PC-3 (cell line): ENCODE results near the gene PARK7. TPM values are rescaled to one million over a fixed set of nuclear protein-coding genes. Genes with fewer than 3 reads are reported as not detected.

ENCODE experiments used
- ATAC-seq: fragments of 200-7000 bp; cut with Tn5 transposase; 2 replicates; pipeline ENCODE4 v1.9.1; 2020; ENCODE audit warnings: mild to moderate bottlenecking, moderate library complexity
- BruUV-seq: library from RNA; stranded (reverse); fragments of 400-500 nt; replicated peaks from 2 replicates; lab custom pipeline; 2021; lab: Mats Ljungman, UMichigan
- CTCF ChIA-PET: fragments of 300-600 bp; sonication (Branson Sonifier 250); formaldehyde crosslinking; loops from one replicate; lab custom pipeline; 2022; ENCODE audit warnings: antibody characterized with exemption; lab: Charles Lee
- POLR2A ChIA-PET: fragments of 300-600 bp; sonication (Branson Sonifier 250); formaldehyde crosslinking; loops from one replicate; lab custom pipeline; 2022; ENCODE audit warnings: antibody characterized with exemption; ENCODE audit not compliant: unreplicated experiment; lab: Charles Lee
- DNase-seq: peaks from one replicate; pipeline ENCODE4 v3.0.0-alpha.2; 2015
- H2AFZ ChIP-seq: fragments of 300-600 bp; sonication (generic); 2 replicates; pipeline ENCODE4 v1.6.0; 2016; ENCODE audit warnings: antibody characterized with exemption, low read length
- H3F3A ChIP-seq: fragments of 300-600 bp; sonication (generic); one replicate; pipeline ENCODE4 v1.6.0; 2017; ENCODE audit warnings: antibody characterized with exemption, low read length, control low read depth, mild to moderate bottlenecking; ENCODE audit not compliant: unreplicated experiment
- H3K27ac ChIP-seq: fragments of 300-600 bp; sonication (generic); 2 replicates; pipeline ENCODE4 v1.5.1; 2016; ENCODE audit warnings: mild to moderate bottlenecking, low read length
- H3K27me3 ChIP-seq: fragments of 300-600 bp; sonication (generic); 2 replicates; pipeline ENCODE4 v1.6.1; 2016; ENCODE audit warnings: low read length, mixed read lengths
- H3K36me3 ChIP-seq: fragments of 300-600 bp; sonication (generic); 2 replicates; pipeline ENCODE4 v1.6.1; 2016; ENCODE audit warnings: low read depth, mixed run types, low read length, mixed read lengths
- H3K4me1 ChIP-seq: fragments of 300-600 bp; sonication (generic); 2 replicates; pipeline ENCODE4 v1.5.1; 2016; ENCODE audit warnings: low read length; ENCODE audit not compliant: insufficient read depth
- H3K4me2 ChIP-seq: fragments of 300-600 bp; sonication (generic); 2 replicates; pipeline ENCODE4 v1.6.0; 2016; ENCODE audit warnings: low read length
- H3K4me3 ChIP-seq: fragments of 300-600 bp; sonication (generic); 2 replicates; pipeline ENCODE4 v1.5.1; 2016; ENCODE audit warnings: mild to moderate bottlenecking, low read length, mixed read lengths
- H3K79me2 ChIP-seq: fragments of 300-600 bp; sonication (generic); 2 replicates; pipeline ENCODE4 v1.6.1; 2017; ENCODE audit warnings: low read length, mixed read lengths
- H3K9ac ChIP-seq: fragments of 300-600 bp; sonication (generic); 2 replicates; pipeline ENCODE4 v1.6.0; 2016; ENCODE audit warnings: mild to moderate bottlenecking, low read length
- H3K9me2 ChIP-seq: fragments of 300-600 bp; sonication (generic); replicated peaks from 2 replicates; pipeline ENCODE4 v1.6.1; 2016; ENCODE audit warnings: mixed run types, low read length, mixed read lengths
- H3K9me3 ChIP-seq: fragments of 300-600 bp; sonication (generic); 2 replicates; pipeline ENCODE4 v1.6.1; 2016; ENCODE audit warnings: low read length, mixed read lengths
- H4K20me1 ChIP-seq: fragments of 300-600 bp; sonication (generic); 2 replicates; pipeline ENCODE4 v1.6.1; 2016; ENCODE audit warnings: low read length, mixed read lengths
- CTCF ChIP-seq: fragments of 300-600 bp; sonication (generic); conservative IDR thresholded peaks from 2 replicates; pipeline ENCODE4 v1.5.1; 2017; ENCODE audit warnings: antibody characterized with exemption, low read depth, mild to moderate bottlenecking, low read length
- EZH2 ChIP-seq: fragments of 300-600 bp; sonication (generic); IDR thresholded peaks from one replicate; pipeline ENCODE4 v1.6.1; 2017; ENCODE audit warnings: antibody characterized with exemption, mild to moderate bottlenecking, low read length; ENCODE audit not compliant: unreplicated experiment
- EZH2phosphoT487 ChIP-seq: fragments of 300-600 bp; sonication (generic); IDR thresholded peaks from 2 replicates; pipeline ENCODE4 v1.6.1; 2018; ENCODE audit warnings: mild to moderate bottlenecking, antibody characterized with exemption, low read length, borderline replicate concordance
- intact Hi-C: fragments of 100-400 bp; cut with micrococcal nuclease; formaldehyde crosslinking; loops from 2 replicates; pipeline ENCODE4 v1.9.0; 2023
- total RNA-seq: library from RNA; depleted of rRNA; stranded (reverse); fragments of >200 nt; gene quantifications from 2 replicates; pipeline ENCODE4 v1.2.3, GENCODE V29; 2014

The PARK7 gene
- total RNA-seq, 1 experiment from 2014 or later: 316 TPM

- Histone ChIP-seq H3K79me2 (peaks cover 48% of the 10 kb centered on the region), H3K27ac (peak overlapping the region; percentile 94), H3K27me3 (no peaks in the 10 kb centered on the region), H3K4me2 (peak overlapping the region; percentile 89), H3K4me3 (peak overlapping the region; percentile 98), H3F3A (peaks cover 17% of the 10 kb centered on the region), H3K9ac (peak overlapping the region; percentile 87), H3K36me3 (peaks cover 32% of the 10 kb centered on the region), H4K20me1 (peaks cover 35% of the 10 kb centered on the region), H2AFZ (no peak overlapping the region), H3K9me2 (no peaks in the 10 kb centered on the region), H3K4me1 (peaks cover 49% of the 10 kb centered on the region), H3K9me3 (no peaks in the 10 kb centered on the region)
- TF ChIP-seq EZH2: no peak
- no peak for TF ChIP-seq EZH2phosphoT487
- TF ChIP-seq CTCF: no peak
- POLR2A ChIA-PET: interaction anchor here (0.5 to 1.5 kb wide), 12 partner anchors 52 to 1710 kb away, joined by 3 to 6 read pairs (median 3); no protein-coding TSS in a partner anchor
- CTCF ChIA-PET: interaction anchor here (1.6 to 2.7 kb wide), 2 partner anchors 12 to 287 kb away, joined by 7 to 8 read pairs; no protein-coding TSS in a partner anchor
- peak; percentile 57 for DNase-seq
- ATAC-seq: peak; percentile 4
- no TSS peak for BruUV-seq
- intact Hi-C loops: loop anchor here (1.0 kb wide), 1 partner anchor 232 kb away; no protein-coding TSS in a partner anchor
These were observed 65.7 kb downstream of the PARK7 start for GRCh38 chr1:8026976-8027747.

GRCh38 chr1:8027748-8028570 is 66.4 kb downstream of the PARK7 start:
- Histone ChIP-seq H3K4me1 (peaks cover 44% of the 10 kb centered on the region), H3K36me3 (peaks cover 24% of the 10 kb centered on the region), H3K4me3 (peak overlapping the region; percentile 98), H3F3A (peaks cover 14% of the 10 kb centered on the region), H3K27me3 (no peaks in the 10 kb centered on the region), H3K9me2 (no peaks in the 10 kb centered on the region), H3K79me2 (peaks cover 40% of the 10 kb centered on the region), H4K20me1 (peaks cover 27% of the 10 kb centered on the region), H3K9me3 (no peaks in the 10 kb centered on the region), H3K4me2 (peak overlapping the region; percentile 89), H3K9ac (peak overlapping the region; percentile 87), H3K27ac (peak overlapping the region; percentile 94), H2AFZ (no peak overlapping the region)
- intact Hi-C loops: loop anchor here (1.0 to 2.0 kb wide), 7 partner anchors 33 to 231 kb away; no protein-coding TSS in a partner anchor
- TF ChIP-seq EZH2phosphoT487: no peak
- TF ChIP-seq CTCF: no peak
- TF ChIP-seq EZH2: no peak
- ChIA-PET POLR2A (interaction anchor here (0.5 to 1.5 kb wide), 17 partner anchors 8 to 322 kb away, joined by 3 to 18 read pairs (median 3); no protein-coding TSS in a partner anchor), CTCF (interaction anchor here (0.6 to 2.7 kb wide), 6 partner anchors 13 to 286 kb away, joined by 3 to 8 read pairs (median 4); no protein-coding TSS in a partner anchor)
- ATAC-seq: peak; percentile 39
- DNase-seq: peak; percentile 93
- no TSS peak for BruUV-seq
